H1 (cell line): Measurements from ENCODE around the gene NXPH1. TPM values are rescaled to one million over a fixed set of nuclear protein-coding genes. Genes with fewer than 3 reads are reported as not detected.

Experiments used
- CTCF ChIA-PET: fragments of 300-600 bp; sonication (Branson Sonifier 250); formaldehyde crosslinking; loops from one replicate; lab custom pipeline; 2021; ENCODE audit not compliant: partially characterized antibody; lab: Charles Lee
- POLR2A ChIA-PET: fragments of 300-600 bp; sonication (Branson Sonifier 250); formaldehyde crosslinking; loops from one replicate; lab custom pipeline; 2021; ENCODE audit warnings: inconsistent platforms; ENCODE audit not compliant: partially characterized antibody; lab: Charles Lee
- DNase-seq, 2 experiments: peaks; one replicate each; pipeline versions ENCODE4 v3.0.0 to v3.0.0-alpha.2; 2010 to 2022; ENCODE audit warnings: low spot score in 2 of 2, low read depth in 1 of 2, mixed read lengths in 1 of 2
- FAIRE-seq: peaks from 2 replicates; lab custom pipeline; 2011; peaks lifted over from hg19 to GRCh38; lab: Jason Lieb, UNC
- H2AFZ ChIP-seq: 2 replicates; pipeline ENCODE4 v1.8.1; 2012; ENCODE audit warnings: low read length, inconsistent platforms
- H2AK5ac ChIP-seq: 2 replicates; pipeline ENCODE4 v1.6.1; 2013; ENCODE audit warnings: low read depth, low read length
- H2BK120ac ChIP-seq: replicated peaks from 2 replicates; pipeline ENCODE3; 2013; ENCODE audit warnings: low read depth, low read length, inconsistent platforms
- H2BK12ac ChIP-seq: 2 replicates; pipeline ENCODE4 v1.6.1; 2013; ENCODE audit warnings: low read depth, low read length
- H2BK15ac ChIP-seq: 2 replicates; pipeline ENCODE4 v1.6.1; 2013; ENCODE audit warnings: low read length
- H2BK20ac ChIP-seq: 2 replicates; pipeline ENCODE4 v1.6.1; 2013; ENCODE audit warnings: low read length
- H2BK5ac ChIP-seq: 2 replicates; pipeline ENCODE4 v1.6.1; 2013; ENCODE audit warnings: low read depth, low read length
- H3K14ac ChIP-seq: 2 replicates; pipeline ENCODE4 v1.6.1; 2013; ENCODE audit warnings: inconsistent platforms; ENCODE audit not compliant: insufficient read length
- H3K18ac ChIP-seq: 2 replicates; pipeline ENCODE4 v1.6.1; 2013; ENCODE audit warnings: low read length; ENCODE audit errors: extremely low read depth
- H3K23ac ChIP-seq: 2 replicates; pipeline ENCODE4 v1.6.1; 2013; ENCODE audit warnings: inconsistent platforms; ENCODE audit not compliant: insufficient read length
- H3K23me2 ChIP-seq: 2 replicates; pipeline ENCODE4 v1.6.1; 2013; ENCODE audit warnings: low read depth, low read length
- H3K27ac ChIP-seq: 2 replicates; pipeline ENCODE4 v1.6.1; 2011; ENCODE audit warnings: low read depth, low read length, inconsistent platforms
- H3K27me3 ChIP-seq, 4 experiments: replicated peaks in 1 of 4; 1 replicate in 1 of 4; 2 replicates in 3 of 4; pipeline versions ENCODE4 v1.6.1 to v1.8.1; 2011 to 2013; ENCODE audit warnings: low read length in 3 of 4, mild to moderate bottlenecking in 3 of 4, inconsistent platforms in 2 of 4, mixed read lengths in 2 of 4, moderate library complexity in 1 of 4; ENCODE audit not compliant: control insufficient read depth in 3 of 4, insufficient read depth in 3 of 4; ENCODE audit errors: extremely low read depth in 1 of 4
- H3K36me3 ChIP-seq, 4 experiments: 2 replicates each; pipeline versions ENCODE4 v1.6.1 to v1.8.1; 2011 to 2013; ENCODE audit warnings: mild to moderate bottlenecking in 4 of 4, low read length in 3 of 4, moderate library complexity in 2 of 4, control low read depth in 1 of 4, inconsistent platforms in 1 of 4; ENCODE audit not compliant: insufficient read depth in 4 of 4, control insufficient read depth in 2 of 4
- H3K4ac ChIP-seq: replicated peaks from 2 replicates; pipeline ENCODE3; 2013; ENCODE audit warnings: low read length, low read depth, mixed read lengths, inconsistent platforms; ENCODE audit not compliant: insufficient read length
- H3K4me1 ChIP-seq, 4 experiments: replicated peaks in 1 of 4; 1 replicate in 1 of 4; 2 replicates in 3 of 4; pipeline versions ENCODE4 v1.6.1 to v1.8.1; 2011 to 2013; ENCODE audit warnings: low read length in 3 of 4, inconsistent platforms in 2 of 4, mixed read lengths in 1 of 4; ENCODE audit not compliant: insufficient read depth in 4 of 4, control insufficient read depth in 3 of 4
- H3K4me2 ChIP-seq, 2 experiments: 2 replicates each; pipeline versions ENCODE4 v1.6.1 to v1.8.1; 2011 to 2013; ENCODE audit warnings: low read depth in 2 of 2, low read length in 2 of 2, control low read depth in 1 of 2, inconsistent platforms in 1 of 2, mild to moderate bottlenecking in 1 of 2; ENCODE audit not compliant: insufficient read depth in 1 of 2
- H3K4me3 ChIP-seq, 4 experiments: fragments of 200-600, 300-600 bp in 1 of 4; sonication (generic), shearing (Covaris generic), sonication (Bioruptor Twin) in 1 of 4; 2 replicates each; pipeline versions ENCODE4 v1.5.1 to v1.8.1; 2011 to 2016; ENCODE audit warnings: low read length in 4 of 4, low read depth in 3 of 4, control low read depth in 2 of 4, inconsistent platforms in 2 of 4, mild to moderate bottlenecking in 2 of 4, mixed read lengths in 1 of 4, moderate library complexity in 1 of 4; ENCODE audit not compliant: insufficient read depth in 2 of 4; ENCODE audit errors: extremely low read depth in 1 of 4
- H3K56ac ChIP-seq: replicated peaks from 2 replicates; pipeline ENCODE3; 2013; ENCODE audit warnings: low read depth, mild to moderate bottlenecking, mixed read lengths, low read length, inconsistent platforms; ENCODE audit not compliant: insufficient read length
- H3K79me1 ChIP-seq: 2 replicates; pipeline ENCODE4 v1.6.1; 2013; ENCODE audit warnings: low read depth, low read length, control low read depth
- H3K79me2 ChIP-seq, 2 experiments: 2 replicates each; pipeline versions ENCODE4 v1.6.1 to v1.8.1; 2012 to 2013; ENCODE audit warnings: low read length in 2 of 2, mild to moderate bottlenecking in 2 of 2, inconsistent platforms in 1 of 2; ENCODE audit not compliant: insufficient read depth in 2 of 2, control insufficient read depth in 1 of 2
- H3K9ac ChIP-seq, 4 experiments: replicated peaks in 1 of 4; 1 replicate in 1 of 4; 2 replicates in 3 of 4; pipeline versions ENCODE4 v1.6.1 to v1.8.1; 2011 to 2013; ENCODE audit warnings: low read depth in 3 of 4, low read length in 3 of 4, control low read depth in 2 of 4, mild to moderate bottlenecking in 2 of 4, moderate library complexity in 2 of 4, inconsistent platforms in 1 of 4; ENCODE audit errors: extremely low read depth in 1 of 4
- H3K9me3 ChIP-seq, 2 experiments: 2 replicates each; pipeline versions ENCODE4 v1.6.1 to v1.8.1; 2012 to 2013; ENCODE audit warnings: mild to moderate bottlenecking in 2 of 2, moderate library complexity in 2 of 2, control low read depth in 1 of 2, inconsistent platforms in 1 of 2, low read depth in 1 of 2, low read length in 1 of 2, mixed read lengths in 1 of 2; ENCODE audit not compliant: insufficient read depth in 2 of 2
- H4K20me1 ChIP-seq, 2 experiments: replicated peaks in 1 of 2; 2 replicates each; pipeline versions ENCODE3 to v1.8.1; 2011 to 2013; ENCODE audit warnings: inconsistent platforms in 2 of 2, low read length in 2 of 2, mild to moderate bottlenecking in 1 of 2; ENCODE audit not compliant: insufficient read depth in 2 of 2, control insufficient read depth in 1 of 2
- H4K5ac ChIP-seq: 2 replicates; pipeline ENCODE4 v1.6.1; 2013; ENCODE audit warnings: low read length, low read depth, mixed read lengths, inconsistent platforms; ENCODE audit not compliant: insufficient read length
- H4K8ac ChIP-seq: 2 replicates; pipeline ENCODE4 v1.8.0; 2013; ENCODE audit warnings: mild to moderate bottlenecking, moderate library complexity, low read length, inconsistent platforms; ENCODE audit not compliant: insufficient read depth; ENCODE audit errors: extremely low read depth
- H4K91ac ChIP-seq: replicated peaks from 2 replicates; pipeline ENCODE3; 2013; ENCODE audit warnings: low read length, mixed read lengths, inconsistent platforms; ENCODE audit not compliant: insufficient read length
- WGBS, 2 experiments: shearing (Covaris generic) in 1 of 2; methylation state at CpG; one replicate each; pipeline versions ENCODE4 v1.1.6 to v1.1.7; 2013 to 2015; ENCODE audit warnings: low lambda C conversion rate in 2 of 2, mixed read lengths in 2 of 2, inconsistent platforms in 1 of 2, low coverage in 1 of 2, missing lambda C conversion rate in 1 of 2; ENCODE audit not compliant: insufficient replicate concordance in 2 of 2, insufficient coverage in 1 of 2, insufficient read length in 1 of 2; ENCODE audit errors: extremely low coverage in 1 of 2, missing lambda C conversion rate in 1 of 2; 5-methylcytosine and 5-hydroxymethylcytosine counted together
- polyA plus RNA-seq, 7 experiments: library from polyadenylated mRNA; depleted of rRNA in 3 of 7; stranded (reverse) in 5 of 7; unstranded in 2 of 7; fragments of >200 nt in 5 of 7; fragments of 200-250 nt in 2 of 7; gene quantifications; 1 replicate in 5 of 7; 2 replicates in 1 of 7; 4 replicates in 1 of 7; pipeline versions ENCODE4 v1.2.1 to v1.2.3, GENCODE V29; 2011 to 2013; ENCODE audit warnings: missing spikeins in 2 of 7, mixed read lengths in 2 of 7
- total RNA-seq: library from RNA; stranded (reverse); fragmentation: NEBNext Ultra II Directional; extraction: Animal tissue kit (Norgen Biotek cat#: 25700); gene quantifications from 2 replicates; pipeline ENCODE4 v1.2.1, GENCODE V29; 2021

The NXPH1 gene
- total and polyA plus RNA-seq, 2 of the 8 experiments (the other 6 are each of a cell fraction or from before 2014, with no cell fraction given), result 0.14 to 1.0 TPM

- FAIRE-seq, result no peak
Measured at GRCh38 chr7:8668627-8669500, 235.5 kb downstream of the NXPH1 start.

More at GRCh38 chr7:8668627-8669500, 235.5 kb downstream of the NXPH1 start:
- Histone ChIP-seq H2AFZ (no peak overlapping the region), H3K27me3 (no peaks in the 10 kb centered on the region), H2AK5ac (no peak overlapping the region), H3K23ac (no peak overlapping the region), H4K5ac (no peak overlapping the region), H2BK120ac (no peak overlapping the region), H3K27ac (no peak overlapping the region), H2BK5ac (no peak overlapping the region), H3K56ac (no peak overlapping the region), H3K18ac (no peak overlapping the region), H3K36me3 (no peaks in the 10 kb centered on the region), H3K4me1 (no peaks in the 10 kb centered on the region), H2BK20ac (no peak overlapping the region), H4K20me1 (no peaks in the 10 kb centered on the region), H3K9ac (no peak overlapping the region), H3K79me2 (no peaks in the 10 kb centered on the region), H3K4ac (no peak overlapping the region), H4K91ac (no peak overlapping the region), H3K14ac (no peak overlapping the region), H4K8ac (no peak overlapping the region), H3K23me2 (no peaks in the 10 kb centered on the region), H3K4me2 (no peak overlapping the region), H3K4me3 (no peak overlapping the region), H2BK15ac (no peak overlapping the region), H2BK12ac (no peak overlapping the region), H3K79me1 (no peaks in the 10 kb centered on the region), H3K9me3 (no peaks in the 10 kb centered on the region)
- WGBS, 2 experiments, result 94% methylated on average over 6 of the region's 6 CpGs; no CpG with 5 or more reads in 1 of the 2 experiments
- ChIA-PET POLR2A (no interaction called here), CTCF (interaction anchor here (0.8 kb wide), 1 partner anchor 10 kb away, joined by 3 read pairs; no protein-coding TSS in a partner anchor)
- no peak for DNase-seq
